ENCODE data around the gene HRH3.

Gene HRH3

GRCh38 chr20:62253398-62253797, 33.3 kb upstream of the HRH3 start:
- TF ChIP-seq NFIC (IDR thresholded peaks at IDR 0.05) = no peak
- no peak for TF ChIP-seq CEBPB (IDR thresholded peaks at IDR 0.05)

- TF ChIP-seq EP300 (IDR thresholded peaks at IDR 0.05; ENCODE audit: borderline replicate concordance) (no peak), CEBPB (IDR thresholded peaks at IDR 0.05) (no peak), MAX (IDR thresholded peaks at IDR 0.05) (no peak), EGR1 (IDR thresholded peaks at IDR 0.05) (no peak), TCF12 (IDR thresholded peaks at IDR 0.05; ENCODE audit: low read depth) (no peak), NFIC (IDR thresholded peaks at IDR 0.05) (no peak), TAF1 (IDR thresholded peaks at IDR 0.05; ENCODE audit: low read depth) (no peak), RAD21 (IDR thresholded peaks at IDR 0.05; ENCODE audit: low read depth) (no peak), CREB1 (IDR thresholded peaks at IDR 0.05; ENCODE audit: low read depth) (no peak), FOXM1 (IDR thresholded peaks at IDR 0.05; ENCODE audit: borderline replicate concordance, low read depth) (no peak), REST (IDR thresholded peaks at IDR 0.05; ENCODE audit: low read depth) (no peak), ZBTB7A (IDR thresholded peaks at IDR 0.05; ENCODE audit: low read depth) (no peak)
- TF ChIP-seq, protein P1, sequence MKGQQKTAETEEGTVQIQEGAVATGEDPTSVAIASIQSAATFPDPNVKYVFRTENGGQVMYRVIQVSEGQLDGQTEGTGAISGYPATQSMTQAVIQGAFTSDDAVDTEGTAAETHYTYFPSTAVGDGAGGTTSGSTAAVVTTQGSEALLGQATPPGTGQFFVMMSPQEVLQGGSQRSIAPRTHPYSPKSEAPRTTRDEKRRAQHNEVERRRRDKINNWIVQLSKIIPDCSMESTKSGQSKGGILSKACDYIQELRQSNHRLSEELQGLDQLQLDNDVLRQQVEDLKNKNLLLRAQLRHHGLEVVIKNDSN (IDR thresholded peaks at IDR 0.05) = no peak
Measured at GRCh38 chr20:62252342-62252966, 32.4 kb upstream of the HRH3 start.

DNA sequence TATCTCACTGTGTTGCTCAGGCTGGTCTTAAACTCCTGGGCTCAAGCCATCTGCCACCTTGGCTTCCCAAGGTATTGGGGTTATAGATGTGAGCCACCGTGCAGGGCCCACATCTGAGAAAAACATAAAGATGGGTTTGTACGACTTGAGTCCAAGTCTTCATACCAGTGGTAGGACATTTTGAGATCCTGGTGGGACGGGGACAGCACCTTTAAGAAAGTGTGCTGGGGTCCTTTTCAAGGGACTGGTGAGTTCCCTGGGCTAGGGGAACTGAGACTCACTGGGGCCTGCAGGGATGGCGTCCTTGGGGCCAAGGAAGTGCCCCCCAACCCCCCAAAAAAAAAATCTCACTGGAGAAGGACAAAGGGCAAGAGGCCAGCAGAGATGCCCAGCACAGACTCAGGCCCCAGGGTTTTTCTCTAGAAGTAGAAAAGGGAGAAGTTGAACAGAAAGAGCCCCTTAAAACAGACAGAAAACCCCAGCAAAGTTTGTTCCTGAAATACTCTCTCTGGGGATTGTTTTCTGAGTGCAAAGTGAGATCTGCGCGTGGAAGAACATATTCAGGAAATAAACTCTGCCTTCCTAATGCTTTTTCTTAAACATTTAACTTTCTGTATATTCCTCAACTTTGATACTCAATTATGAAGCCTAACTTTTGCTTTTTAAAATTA, 28.9 kb upstream of the HRH3 start:
- TF ChIP-seq CEBPB (IDR thresholded peaks at IDR 0.05) (no peak), TEAD4 (IDR thresholded peaks at IDR 0.05) (no peak)

GRCh38 chr20:62246872-62247652, 27.0 kb upstream of the HRH3 start:
- TF ChIP-seq, protein P1 (IDR thresholded peaks at IDR 0.05) = no peak
- no peak for TF ChIP-seq RAD21 (IDR thresholded peaks at IDR 0.05; ENCODE audit: low read depth)
- no peak for TF ChIP-seq TEAD4 (IDR thresholded peaks at IDR 0.05)
- TF ChIP-seq EGR1 (IDR thresholded peaks at IDR 0.05) = no peak
- no peak for TF ChIP-seq NFIC (IDR thresholded peaks at IDR 0.05)
- TF ChIP-seq CEBPB (IDR thresholded peaks at IDR 0.05) = no peak
- no peak for TF ChIP-seq TAF1 (IDR thresholded peaks at IDR 0.05; ENCODE audit: low read depth)
- TF ChIP-seq REST (IDR thresholded peaks at IDR 0.05; ENCODE audit: low read depth) = no peak
- TF ChIP-seq MAX (IDR thresholded peaks at IDR 0.05) = no peak
- TF ChIP-seq TCF12 (IDR thresholded peaks at IDR 0.05; ENCODE audit: low read depth) = no peak
- no peak for TF ChIP-seq YY1 (IDR thresholded peaks at IDR 0.05; ENCODE audit: low read depth)
- TF ChIP-seq ZBTB7A (IDR thresholded peaks at IDR 0.05; ENCODE audit: low read depth) = no peak
- no peak for TF ChIP-seq EP300 (IDR thresholded peaks at IDR 0.05; ENCODE audit: borderline replicate concordance)
- TF ChIP-seq CREB1 (IDR thresholded peaks at IDR 0.05; ENCODE audit: low read depth) = no peak
- no peak for TF ChIP-seq FOXM1 (IDR thresholded peaks at IDR 0.05; ENCODE audit: borderline replicate concordance, low read depth)

- no peak for TF ChIP-seq RAD21 (IDR thresholded peaks at IDR 0.05; ENCODE audit: low read depth)
- TF ChIP-seq, protein P1 (IDR thresholded peaks at IDR 0.05) = no peak
Measured at GRCh38 chr20:62246431-62246830, 26.4 kb upstream of the HRH3 start.

Measured in Ishikawa (cell line).